DND-41 (cell line): ENCODE measurements around the gene SNTG2.

ENCODE experiments used
- ATAC-seq: fragments of 200-7000 bp; cut with Tn5 transposase; 3 replicates; pipeline ENCODE4 v1.9.1; 2021; ENCODE audit warnings: low read depth; ENCODE audit not compliant: insufficient read depth
- DNase-seq: peaks from one replicate; pipeline ENCODE4 v3.0.0-alpha.2; 2020
- H2AFZ ChIP-seq: 2 replicates; pipeline ENCODE4 v1.6.0; 2012; ENCODE audit warnings: low read depth, low read length
- H3K27ac ChIP-seq: 2 replicates; pipeline ENCODE4 v1.5.1; 2012; ENCODE audit warnings: low read length, inconsistent platforms
- H3K27me3 ChIP-seq: fragments of 200-600 bp; sonication (generic); 2 replicates; pipeline ENCODE4 v1.6.0; 2012; ENCODE audit warnings: low read length, mild to moderate bottlenecking, inconsistent platforms; ENCODE audit not compliant: insufficient read depth, poor library complexity
- H3K36me3 ChIP-seq: 2 replicates; pipeline ENCODE4 v1.5.1; 2012; ENCODE audit warnings: low read length, inconsistent platforms; ENCODE audit not compliant: insufficient read depth
- H3K4me1 ChIP-seq: 2 replicates; pipeline ENCODE4 v1.5.1; 2012; ENCODE audit warnings: mild to moderate bottlenecking, low read length; ENCODE audit not compliant: insufficient read depth
- H3K4me2 ChIP-seq: 2 replicates; pipeline ENCODE4 v1.6.0; 2012; ENCODE audit warnings: mild to moderate bottlenecking, moderate library complexity, low read length, inconsistent platforms; ENCODE audit not compliant: insufficient read depth
- H3K4me3 ChIP-seq, 2 experiments: fragments of 200-600 bp in 1 of 2; shearing (Covaris generic) in 1 of 2; 2 replicates each; pipeline ENCODE4 v1.5.1; 2012 to 2016; ENCODE audit warnings: inconsistent platforms in 2 of 2, low read length in 2 of 2, mild to moderate bottlenecking in 2 of 2, low read depth in 1 of 2, moderate library complexity in 1 of 2
- H3K79me2 ChIP-seq: 2 replicates; pipeline ENCODE4 v1.6.0; 2012; ENCODE audit warnings: low read length, inconsistent platforms; ENCODE audit not compliant: insufficient read depth
- H3K9ac ChIP-seq: 2 replicates; pipeline ENCODE4 v1.6.0; 2012; ENCODE audit warnings: low read depth, mild to moderate bottlenecking, inconsistent platforms, low read length, moderate library complexity
- H3K9me3 ChIP-seq: 2 replicates; pipeline ENCODE4 v1.5.1; 2012; ENCODE audit warnings: low read length, moderate library complexity, mild to moderate bottlenecking, inconsistent platforms; ENCODE audit not compliant: insufficient read depth, severe bottlenecking
- H4K20me1 ChIP-seq: 2 replicates; pipeline ENCODE4 v1.6.0; 2012; ENCODE audit warnings: low read length; ENCODE audit not compliant: insufficient read depth
- EZH2 ChIP-seq: IDR thresholded peaks from 3 replicates; pipeline ENCODE4 v1.6.1; 2012; ENCODE audit warnings: borderline replicate concordance, low read depth, mild to moderate bottlenecking, moderate library complexity, low read length, inconsistent platforms; ENCODE audit not compliant: severe bottlenecking
- TF ChIP-seq, protein P1 (sequence below): IDR thresholded peaks from 2 replicates; pipeline ENCODE4 v1.5.1; 2012; ENCODE audit warnings: borderline replicate concordance, low read length, moderate library complexity, mild to moderate bottlenecking; ENCODE audit not compliant: poor library complexity, severe bottlenecking; ENCODE audit errors: extremely low read depth

SNTG2 gene

DNA sequence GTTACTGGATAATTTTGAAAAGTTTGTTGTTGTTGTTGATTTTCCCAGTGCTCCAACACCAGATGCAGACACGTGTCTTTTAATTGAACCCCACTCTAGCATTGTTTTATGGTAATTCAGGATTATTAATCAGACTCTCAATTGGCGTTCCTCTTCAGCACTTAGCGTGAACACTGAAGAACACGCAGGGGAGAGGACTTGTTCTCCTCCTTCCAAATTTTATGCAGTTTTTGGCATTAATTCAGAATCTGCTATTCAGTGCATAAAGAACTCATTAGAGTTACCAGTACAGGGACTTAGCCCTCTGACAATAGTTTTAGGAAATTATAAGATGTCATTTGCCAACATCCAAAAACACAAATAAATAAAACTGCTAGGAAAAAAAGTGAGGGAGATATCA lies 75.5 kb downstream of the SNTG2 start:
- H3K27ac ChIP-seq = no peak overlapping the region
- H3K4me1 ChIP-seq = no peaks in the 10 kb centered on the region
- H3K27me3 ChIP-seq = no peaks in the 10 kb centered on the region
- no peak for ATAC-seq
- H2AFZ ChIP-seq = no peak overlapping the region
- H3K9ac ChIP-seq = no peak overlapping the region
- H3K4me3 ChIP-seq = no peak overlapping the region
- no peaks in the 10 kb centered on the region for H3K36me3 ChIP-seq
- peaks cover 3% of the 10 kb centered on the region; the same call in 1 of the 2 replicates for H4K20me1 ChIP-seq
- TF ChIP-seq, protein P1, sequence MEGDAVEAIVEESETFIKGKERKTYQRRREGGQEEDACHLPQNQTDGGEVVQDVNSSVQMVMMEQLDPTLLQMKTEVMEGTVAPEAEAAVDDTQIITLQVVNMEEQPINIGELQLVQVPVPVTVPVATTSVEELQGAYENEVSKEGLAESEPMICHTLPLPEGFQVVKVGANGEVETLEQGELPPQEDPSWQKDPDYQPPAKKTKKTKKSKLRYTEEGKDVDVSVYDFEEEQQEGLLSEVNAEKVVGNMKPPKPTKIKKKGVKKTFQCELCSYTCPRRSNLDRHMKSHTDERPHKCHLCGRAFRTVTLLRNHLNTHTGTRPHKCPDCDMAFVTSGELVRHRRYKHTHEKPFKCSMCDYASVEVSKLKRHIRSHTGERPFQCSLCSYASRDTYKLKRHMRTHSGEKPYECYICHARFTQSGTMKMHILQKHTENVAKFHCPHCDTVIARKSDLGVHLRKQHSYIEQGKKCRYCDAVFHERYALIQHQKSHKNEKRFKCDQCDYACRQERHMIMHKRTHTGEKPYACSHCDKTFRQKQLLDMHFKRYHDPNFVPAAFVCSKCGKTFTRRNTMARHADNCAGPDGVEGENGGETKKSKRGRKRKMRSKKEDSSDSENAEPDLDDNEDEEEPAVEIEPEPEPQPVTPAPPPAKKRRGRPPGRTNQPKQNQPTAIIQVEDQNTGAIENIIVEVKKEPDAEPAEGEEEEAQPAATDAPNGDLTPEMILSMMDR = no peak
- TF ChIP-seq EZH2 = no peak
- DNase-seq = no peak
- H3K4me2 ChIP-seq = no peak overlapping the region
- H3K79me2 ChIP-seq = peaks cover 4% of the 10 kb centered on the region; the same call in 1 of the 2 replicates
- H3K9me3 ChIP-seq = no peaks in the 10 kb centered on the region

DNA sequence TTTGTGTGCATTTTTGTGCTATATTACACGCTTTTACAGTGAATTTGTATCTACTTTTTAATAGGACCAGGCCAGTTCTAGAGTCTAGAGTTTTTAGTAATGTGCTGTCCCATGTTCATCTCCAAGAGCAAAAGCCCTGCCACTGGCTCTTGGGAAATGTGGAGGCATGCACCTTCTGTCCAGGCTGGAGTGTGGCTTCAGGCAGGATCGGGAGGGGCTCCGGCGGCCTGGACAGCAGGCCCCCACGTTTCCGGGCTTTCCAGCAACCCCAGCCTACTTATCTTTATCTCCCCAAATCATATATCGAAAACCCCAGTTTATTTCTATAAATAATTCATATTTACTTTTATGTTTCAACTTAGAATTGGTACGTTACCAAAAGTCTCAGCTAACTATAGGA lies 78.2 kb downstream of the SNTG2 start:
- Histone ChIP-seq H3K4me2 (no peak overlapping the region), H3K4me1 (no peaks in the 10 kb centered on the region), H3K9ac (no peak overlapping the region), H4K20me1 (peaks cover 3% of the 10 kb centered on the region; the same call in 1 of the 2 replicates), H2AFZ (no peak overlapping the region), H3K27ac (no peak overlapping the region), H3K9me3 (no peaks in the 10 kb centered on the region), H3K4me3 (no peak overlapping the region), H3K36me3 (no peaks in the 10 kb centered on the region), H3K27me3 (no peaks in the 10 kb centered on the region), H3K79me2 (no peaks in the 10 kb centered on the region)
- TF ChIP-seq, protein P1 = no peak
- TF ChIP-seq EZH2 = no peak
- DNase-seq = no peak
- no peak for ATAC-seq

DNA sequence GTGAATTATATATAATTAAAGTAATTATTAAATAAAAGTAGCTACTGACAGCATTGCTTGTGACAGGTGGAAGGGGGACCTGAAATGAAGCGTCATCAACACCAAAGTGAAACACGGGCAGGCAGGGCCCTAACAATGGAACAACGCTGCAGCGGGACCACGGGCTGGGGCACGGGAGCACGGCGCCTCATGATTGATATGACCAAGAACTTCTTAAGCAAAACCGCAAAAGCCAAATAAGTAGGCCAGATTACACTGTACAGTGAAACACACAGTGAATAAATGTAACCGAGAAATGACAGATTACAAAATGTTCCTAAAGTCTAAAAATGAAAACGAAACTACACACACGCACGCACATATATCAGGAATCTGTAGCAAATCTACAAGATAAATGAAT lies 81.4 kb downstream of the SNTG2 start:
- Histone ChIP-seq H3K4me3 (no peak overlapping the region), H4K20me1 (peaks cover 3% of the 10 kb centered on the region; the same call in 1 of the 2 replicates)

More for the DNA sequence above, 81.4 kb downstream of the SNTG2 start:
- ATAC-seq = no peak
- Histone ChIP-seq H3K9me3 (no peaks in the 10 kb centered on the region), H3K27me3 (no peaks in the 10 kb centered on the region), H3K79me2 (peaks cover 4% of the 10 kb centered on the region), H3K4me1 (no peaks in the 10 kb centered on the region), H2AFZ (no peak overlapping the region), H3K4me2 (no peak overlapping the region), H3K36me3 (no peaks in the 10 kb centered on the region), H3K27ac (no peak overlapping the region), H3K9ac (no peak overlapping the region)
- no peak for DNase-seq
- TF ChIP-seq, protein P1 = no peak
- TF ChIP-seq EZH2 = no peak
